Activated CD4-positive, alpha-beta T cell treated with anti-CD3 and anti-CD28 coated beads for 36 hours (primary cell): ENCODE data around the gene WNT3A. TPM values are rescaled to one million over a fixed set of nuclear protein-coding genes. Genes with fewer than 3 reads are reported as not detected.
"Not testable (repeated sequence)": the region's sequence is repeated elsewhere in the genome, so short reads cannot be mapped to it uniquely, and the experiment has no call there.

Source experiments
- ATAC-seq: fragments of 200-7000 bp; cut with Tn5 transposase; one replicate; pipeline ENCODE4 v1.10.0; 2021; ENCODE audit warnings: mild to moderate bottlenecking, moderate library complexity
- CTCF ChIA-PET: fragments of 350-600 bp; sonication (Branson Sonifier 250); formaldehyde crosslinking; loops from one replicate; lab custom pipeline; 2021; ENCODE audit warnings: antibody characterized with exemption; lab: Charles Lee
- POLR2A ChIA-PET: fragments of 350-600 bp; sonication (Branson Sonifier 250); formaldehyde crosslinking; loops from one replicate; lab custom pipeline; 2021; ENCODE audit warnings: antibody characterized with exemption, inconsistent platforms; lab: Charles Lee
- DNase-seq: peaks from one replicate; pipeline ENCODE4 v3.0.0-alpha.2; 2020
- H3K27ac Mint-ChIP-seq: one replicate; pipeline ENCODE4 v1.8.0; 2021; ENCODE audit warnings: mixed read lengths
- H3K27me3 Mint-ChIP-seq: one replicate; pipeline ENCODE4 v1.8.0; 2021; ENCODE audit warnings: mixed read lengths
- H3K36me3 Mint-ChIP-seq: one replicate; pipeline ENCODE4 v1.8.0; 2021; ENCODE audit warnings: low read depth, mixed read lengths
- H3K4me1 Mint-ChIP-seq: one replicate; pipeline ENCODE4 v1.8.0; 2021; ENCODE audit warnings: mixed read lengths
- H3K4me3 Mint-ChIP-seq: one replicate; pipeline ENCODE4 v1.8.0; 2021; ENCODE audit warnings: mild to moderate bottlenecking, moderate library complexity, mixed read lengths
- H3K9me3 Mint-ChIP-seq: one replicate; pipeline ENCODE4 v1.8.0; 2021; ENCODE audit warnings: low read depth, mixed read lengths
- intact Hi-C, 2 experiments: fragments of 100-400 bp; cut with DNase I in 1 of 2; cut with micrococcal nuclease in 1 of 2; formaldehyde crosslinking; loops; one replicate each; pipeline versions ENCODE4 v1.14.2 to v1.15.1; 2022 to 2024; cut with DNase I, micrococcal nuclease
- total RNA-seq, 2 experiments: library from RNA; stranded (reverse); gene quantifications; one replicate each; pipeline ENCODE4 v1.2.3, GENCODE V29; 2021

The WNT3A gene
- total RNA-seq, 2 experiments from 2014 or later = not detected

DNA sequence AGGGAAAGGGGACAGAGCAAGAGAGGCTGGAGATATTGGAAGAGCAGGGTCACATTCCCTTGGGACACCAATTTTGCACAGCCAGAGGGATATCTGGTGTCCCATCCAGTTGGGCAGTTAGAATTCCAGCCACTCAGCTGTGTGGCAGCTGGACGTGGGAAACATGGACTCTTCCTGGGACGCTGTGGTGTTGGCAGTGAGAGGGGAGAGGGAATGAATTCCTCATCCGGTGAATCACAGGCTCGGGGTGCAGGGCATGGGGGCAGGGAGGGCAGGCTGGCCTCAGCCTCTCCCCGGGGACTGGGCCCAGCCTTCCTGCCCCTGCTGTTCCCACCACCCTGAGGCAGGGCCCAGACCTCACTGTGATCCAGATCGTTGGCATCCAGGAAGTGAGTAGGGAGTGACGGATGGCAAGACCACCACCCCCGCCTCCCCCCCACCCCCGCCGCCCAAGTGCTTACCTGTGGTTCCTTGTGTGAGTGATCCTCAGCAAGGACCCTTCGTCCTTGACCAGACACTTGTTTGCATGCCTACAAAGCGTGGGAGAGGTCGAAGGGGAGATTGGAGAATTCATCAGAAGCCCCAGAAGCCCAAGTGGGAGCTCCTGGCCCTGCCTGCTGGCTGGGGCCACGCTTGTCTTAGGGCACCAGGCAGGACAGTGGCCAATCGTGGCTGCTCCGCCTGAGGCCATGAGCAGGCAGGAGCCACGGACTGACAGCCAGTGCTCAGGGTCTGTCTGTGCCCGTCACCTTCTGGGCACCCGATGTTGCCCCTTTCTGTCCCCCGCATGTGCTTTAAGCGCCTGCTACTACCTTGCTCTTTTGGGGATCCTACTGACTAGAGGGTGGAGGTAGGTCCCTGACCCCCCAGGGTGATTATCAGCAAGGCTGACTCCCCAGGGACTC lies 8.7 kb downstream of the WNT3A start:
- Mint-ChIP-seq H3K27ac (no peak overlapping the region), H3K9me3 (no peaks in the 10 kb centered on the region), H3K4me3 (no peak overlapping the region), H3K36me3 (no peaks in the 10 kb centered on the region), H3K4me1 (no peaks in the 10 kb centered on the region), H3K27me3 (peaks cover 2% of the 10 kb centered on the region)
- no peak for DNase-seq
- CTCF ChIA-PET = interaction anchor here (0.5 kb wide), 1 partner anchor 27 kb away, joined by 3 read pairs; no protein-coding TSS in a partner anchor
- no peak for ATAC-seq
- intact Hi-C loops = no loop called here
- POLR2A ChIA-PET = no interaction called here

DNA sequence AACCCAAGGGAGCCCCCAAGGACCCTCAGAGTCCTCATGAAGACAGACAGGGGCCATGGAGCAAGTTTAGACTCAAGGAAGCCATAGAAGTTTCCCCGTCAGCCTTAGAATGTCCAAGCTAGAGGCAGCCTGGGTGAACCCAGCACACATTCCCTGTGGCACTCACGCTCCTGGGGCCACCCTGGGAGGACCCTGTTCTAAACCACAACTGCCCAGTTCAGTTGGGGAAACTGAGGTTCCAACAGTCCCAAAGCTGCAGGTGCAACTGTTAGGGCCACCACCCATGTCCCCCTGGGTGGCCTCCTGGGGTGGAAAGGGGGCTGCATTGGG lies 9.3 kb downstream of the WNT3A start:
- ChIA-PET POLR2A (no interaction called here), CTCF (no interaction called here)
- Mint-ChIP-seq H3K27me3 (no peaks in the 10 kb centered on the region), H3K4me3 (no peak overlapping the region), H3K9me3 (no peaks in the 10 kb centered on the region), H3K36me3 (no peaks in the 10 kb centered on the region), H3K27ac (no peak overlapping the region), H3K4me1 (no peaks in the 10 kb centered on the region)
- intact Hi-C loops = no loop called here
- no peak for ATAC-seq
- no peak for DNase-seq

GRCh38 chr1:228016653-228017355 lies 10.0 kb downstream of the WNT3A start:
- POLR2A ChIA-PET = no interaction called here
- Mint-ChIP-seq H3K36me3 (no peaks in the 10 kb centered on the region), H3K27me3 (no peaks in the 10 kb centered on the region), H3K9me3 (no peaks in the 10 kb centered on the region), H3K4me1 (no peaks in the 10 kb centered on the region), H3K4me3 (no peak overlapping the region), H3K27ac (no peak overlapping the region)
- CTCF ChIA-PET = interaction anchor here (0.7 kb wide), 1 partner anchor 89 kb away, joined by 3 read pairs; no protein-coding TSS in a partner anchor
- intact Hi-C loops = no loop called here
- ATAC-seq = no peak
- DNase-seq = no peak

DNA sequence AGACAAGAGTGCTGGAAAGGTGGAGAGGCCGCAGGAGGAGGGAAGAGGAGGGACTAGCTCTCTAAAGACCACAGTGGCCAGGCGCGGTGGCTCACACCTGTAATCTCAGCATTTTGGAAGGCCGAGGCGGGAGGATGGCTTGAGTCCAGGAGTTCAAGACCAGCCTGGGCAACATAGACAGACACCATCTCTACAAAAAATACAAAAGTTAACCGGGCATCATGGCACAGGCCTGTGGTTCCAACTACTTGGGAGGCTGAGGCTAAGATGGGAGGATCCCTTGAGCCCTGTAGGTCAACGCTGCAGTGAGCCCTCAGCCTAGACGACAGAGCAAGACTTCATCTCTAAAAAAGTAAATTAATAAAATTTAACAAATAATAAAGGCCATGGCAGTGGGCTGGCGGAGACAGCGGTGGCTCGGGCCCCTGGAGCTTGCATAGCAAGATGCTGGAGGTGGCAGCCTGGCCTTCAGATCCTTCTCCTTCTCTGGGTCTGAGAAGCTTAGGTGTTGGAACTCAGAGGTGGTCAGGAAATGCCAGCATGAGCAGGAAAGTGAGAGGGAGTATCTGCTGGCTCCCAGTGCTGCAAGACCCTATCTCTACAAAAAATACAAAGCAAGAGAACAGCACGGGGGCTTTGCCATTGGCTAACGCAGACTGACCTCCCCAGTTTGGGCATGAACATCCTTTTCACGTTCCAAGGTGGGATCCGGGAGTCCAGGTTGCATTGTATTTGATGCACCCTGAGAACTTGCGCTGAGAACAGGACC lies 10.7 kb downstream of the WNT3A start:
- ChIA-PET CTCF (interaction anchor here (0.7 kb wide), 1 partner anchor 88 kb away, joined by 3 read pairs; no protein-coding TSS in a partner anchor), POLR2A (no interaction called here)
- intact Hi-C loops = no loop called here
- no peaks in the 10 kb centered on the region for H3K9me3 Mint-ChIP-seq
- DNase-seq (no peak), ATAC-seq (no peak)
- H3K4me3 Mint-ChIP-seq = no peak overlapping the region
- H3K27me3 Mint-ChIP-seq = no peaks in the 10 kb centered on the region
- no peak overlapping the region for H3K27ac Mint-ChIP-seq
- H3K4me1 Mint-ChIP-seq = no peaks in the 10 kb centered on the region
- H3K36me3 Mint-ChIP-seq = no peaks in the 10 kb centered on the region

DNA sequence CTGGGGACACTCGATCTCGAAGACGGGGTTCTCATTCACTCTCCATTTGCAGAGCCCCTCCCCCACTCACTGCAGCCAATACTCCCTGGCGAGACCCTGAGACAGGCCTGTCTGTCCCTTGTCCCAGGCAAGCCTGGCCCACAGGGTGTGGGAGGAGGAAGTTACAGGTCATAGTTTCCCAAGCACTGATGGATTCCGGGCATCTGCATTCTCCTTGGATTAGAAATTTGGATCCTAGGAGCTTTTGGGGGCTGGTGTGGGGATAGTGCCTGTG lies 11.3 kb downstream of the WNT3A start:
- DNase-seq (no peak), ATAC-seq (no peak)
- Mint-ChIP-seq H3K27ac (no peak overlapping the region), H3K9me3 (no peaks in the 10 kb centered on the region), H3K36me3 (no peaks in the 10 kb centered on the region), H3K27me3 (no peaks in the 10 kb centered on the region), H3K4me3 (no peak overlapping the region), H3K4me1 (no peaks in the 10 kb centered on the region)
- intact Hi-C loops = no loop called here
- ChIA-PET POLR2A (no interaction called here), CTCF (no interaction called here)

DNA sequence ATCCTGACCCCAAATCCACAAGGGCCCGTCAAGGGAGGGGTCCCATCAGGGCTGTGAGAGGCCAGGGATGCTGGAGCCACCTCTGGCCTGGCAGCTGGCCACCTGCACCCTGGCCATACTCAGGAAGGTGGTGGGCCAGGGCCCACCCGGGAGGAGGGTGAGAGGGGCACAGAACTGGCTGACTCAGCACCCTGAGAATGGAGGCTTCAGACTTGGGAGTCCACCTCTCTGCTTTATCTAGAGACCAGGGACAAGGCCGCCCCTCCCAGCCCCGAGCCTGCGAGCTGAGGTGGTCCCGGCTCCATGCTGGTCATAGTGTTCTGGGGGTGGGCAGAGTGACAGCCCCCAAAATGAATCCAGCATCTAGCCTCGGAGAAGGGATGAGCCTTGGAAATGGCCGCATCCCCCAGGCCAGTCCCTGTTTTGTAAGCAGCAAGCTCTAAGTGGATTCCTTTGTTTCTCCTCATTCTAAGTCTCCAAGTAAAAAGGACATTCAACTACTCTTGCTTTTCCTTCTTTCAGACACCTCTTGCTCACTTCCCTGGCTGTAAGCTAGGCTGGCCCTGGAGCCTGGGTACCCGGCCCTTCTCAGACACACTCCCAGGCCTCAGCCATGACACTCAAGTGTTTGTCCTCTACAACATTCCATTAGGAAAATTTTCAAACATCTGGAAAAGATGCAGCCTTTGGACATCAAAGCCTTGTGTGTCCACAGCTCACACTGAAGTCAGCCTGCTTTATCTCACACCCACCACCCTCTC lies 12.3 kb downstream of the WNT3A start:
- no peaks in the 10 kb centered on the region for H3K9me3 Mint-ChIP-seq
- intact Hi-C loops = no loop called here
- H3K27ac Mint-ChIP-seq = no peak overlapping the region
- ChIA-PET POLR2A (no interaction called here), CTCF (no interaction called here)
- no peak overlapping the region for H3K4me3 Mint-ChIP-seq
- ATAC-seq (no peak), DNase-seq (no peak)
- H3K36me3 Mint-ChIP-seq = no peaks in the 10 kb centered on the region
- no peaks in the 10 kb centered on the region for H3K4me1 Mint-ChIP-seq
- peaks cover 2% of the 10 kb centered on the region for H3K27me3 Mint-ChIP-seq

DNA sequence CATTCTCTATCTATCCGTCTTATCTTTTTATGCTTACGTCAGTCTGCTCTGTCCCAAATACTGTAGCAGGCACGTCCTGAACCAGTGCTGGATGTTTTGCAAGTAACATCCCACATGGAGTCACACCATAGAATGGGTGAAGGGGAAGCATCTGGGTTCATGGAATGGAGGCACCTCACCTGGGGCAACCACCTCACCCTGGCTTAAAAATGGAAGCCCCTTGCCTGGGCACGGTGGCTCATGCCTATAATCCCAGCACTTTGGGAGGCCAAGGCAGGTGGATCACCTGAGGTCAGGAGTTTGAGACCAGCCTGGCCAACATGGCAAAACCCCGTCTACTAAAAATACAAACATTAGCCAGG lies 12.9 kb downstream of the WNT3A start:
- intact Hi-C loops, DNase-seq: not testable (repeated sequence)

GRCh38 chr1:228020686-228021354 lies 14.0 kb downstream of the WNT3A start:
- POLR2A ChIA-PET = no interaction called here
- ATAC-seq (no peak), DNase-seq (no peak)
- H3K4me3 Mint-ChIP-seq = no peak overlapping the region
- H3K36me3 Mint-ChIP-seq = no peaks in the 10 kb centered on the region
- CTCF ChIA-PET = no interaction called here
- H3K27ac Mint-ChIP-seq = no peak overlapping the region
- H3K4me1 Mint-ChIP-seq = no peaks in the 10 kb centered on the region
- peaks cover 4% of the 10 kb centered on the region for H3K27me3 Mint-ChIP-seq
- H3K9me3 Mint-ChIP-seq = no peaks in the 10 kb centered on the region
- intact Hi-C loops = no loop called here

More for the DNA sequence above, 12.9 kb downstream of the WNT3A start:
- H3K4me3 Mint-ChIP-seq, ATAC-seq, H3K4me1 Mint-ChIP-seq, H3K9me3 Mint-ChIP-seq, H3K27ac Mint-ChIP-seq, H3K36me3 Mint-ChIP-seq, CTCF ChIA-PET, H3K27me3 Mint-ChIP-seq, POLR2A ChIA-PET: not testable (repeated sequence)

DNA sequence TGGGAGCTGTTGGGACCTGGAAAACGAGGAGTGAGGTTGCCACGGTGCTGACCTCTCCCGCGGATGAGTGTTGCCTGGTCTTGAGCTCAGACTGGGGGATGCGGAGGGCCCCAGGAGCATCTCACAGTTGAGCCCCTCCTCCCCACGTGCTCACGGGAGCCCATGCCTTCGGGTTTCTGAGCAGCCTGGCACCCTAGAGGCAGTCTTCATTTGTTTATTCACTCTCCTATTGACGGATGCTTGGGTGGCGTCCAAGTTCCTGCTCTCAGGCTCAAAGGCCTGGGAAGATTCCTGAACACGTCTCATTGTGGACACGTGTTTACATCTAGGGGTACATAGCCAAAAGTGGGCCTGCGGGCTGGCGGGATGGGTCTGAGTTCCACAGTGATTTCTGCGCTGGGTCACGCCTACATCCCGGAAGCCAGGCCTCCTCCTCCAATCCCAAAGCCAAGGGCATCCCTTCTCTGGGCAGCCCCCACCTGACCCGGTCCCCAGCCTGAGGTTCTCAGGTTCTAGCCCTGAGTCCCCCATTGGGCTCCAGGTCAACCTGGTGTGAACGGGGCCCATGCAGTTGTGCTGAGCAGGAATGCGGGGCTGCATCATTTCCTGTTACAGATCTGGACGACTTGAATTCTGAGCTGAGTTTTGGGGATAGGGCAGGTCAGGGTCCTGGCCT lies 14.7 kb downstream of the WNT3A start:
- CTCF ChIA-PET = interaction anchor here (1.0 kb wide), 1 partner anchor 22 kb away, joined by 4 read pairs; no protein-coding TSS in a partner anchor
- H3K27me3 Mint-ChIP-seq = peaks cover 4% of the 10 kb centered on the region
- H3K9me3 Mint-ChIP-seq = no peaks in the 10 kb centered on the region
- H3K27ac Mint-ChIP-seq = no peak overlapping the region
- ATAC-seq (no peak), DNase-seq (no peak)
- POLR2A ChIA-PET = no interaction called here
- H3K4me1 Mint-ChIP-seq = no peaks in the 10 kb centered on the region
- intact Hi-C loops = no loop called here
- H3K36me3 Mint-ChIP-seq = no peaks in the 10 kb centered on the region
- H3K4me3 Mint-ChIP-seq = no peak overlapping the region

- intact Hi-C loops = no loop called here
- no peak overlapping the region for H3K4me3 Mint-ChIP-seq
- ATAC-seq = no peak
- DNase-seq = no peak
- H3K4me1 Mint-ChIP-seq = no peaks in the 10 kb centered on the region
- H3K9me3 Mint-ChIP-seq = no peaks in the 10 kb centered on the region
- ChIA-PET CTCF (no interaction called here), POLR2A (no interaction called here)
- H3K27ac Mint-ChIP-seq = no peak overlapping the region
- H3K27me3 Mint-ChIP-seq = peaks cover 11% of the 10 kb centered on the region
- H3K36me3 Mint-ChIP-seq = no peaks in the 10 kb centered on the region
Measured at GRCh38 chr1:228022571-228023293, 15.9 kb downstream of the WNT3A start.
